ENCODE measurements around the gene IL22RA1. TPM values are rescaled to one million over a fixed set of nuclear protein-coding genes. Genes with fewer than 3 reads are reported as not detected.
A peak's percentile ranks its signal among the peaks of the same experiment; 100 is the strongest.

Gene IL22RA1
- total and polyA plus RNA-seq, 7 experiments from 2014 or later = not detected

DNA sequence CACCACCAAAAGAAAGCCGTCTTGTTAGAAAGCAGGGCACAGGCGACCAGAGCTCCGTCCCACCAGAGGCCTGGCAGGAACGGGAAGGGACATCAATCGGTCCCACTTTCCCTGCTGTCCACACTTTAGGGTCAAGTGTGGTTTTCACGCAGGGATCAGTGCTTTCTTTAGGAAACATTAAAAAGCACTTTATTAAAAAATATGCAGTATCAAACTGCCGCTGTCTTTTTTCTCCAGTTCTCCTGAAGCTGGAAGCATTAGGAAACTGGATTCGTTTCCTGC, 43.7 kb upstream of the IL22RA1 start:
- no peaks in the 10 kb centered on the region for H3K9me3 ChIP-seq (ENCODE audit: control insufficient read depth in 2 of 3, low read length in 3 of 3)
- ChIA-PET POLR2A (no interaction called here), CTCF (interaction anchor here (2.8 kb wide), 1 partner anchor 205 kb away, joined by 14 read pairs; no protein-coding TSS in a partner anchor)
- Mint-ChIP-seq H3K27ac (peak overlapping the region in 7 of 9 donors; percentile 33 to 74 (median 63)), H3K4me3 (peak overlapping the region; percentile 78 to 86 (median 84)), H3K36me3 (peaks cover 0 to 5% (median 0%) of the 10 kb centered on the region in 5 donors), H3K9me3 (peaks cover 0 to 3% (median 0%) of the 10 kb centered on the region in 11 donors), H3K4me1 (peaks cover 16 to 34% (median 32%) of the 10 kb centered on the region in 7 donors), H3K27me3 (peaks cover 0 to 13% (median 0%) of the 10 kb centered on the region in 5 donors)
- intact Hi-C loops (cut with micrococcal nuclease) = loop anchor here (5.0 kb wide), 1 partner anchor 34 kb away; no protein-coding TSS in a partner anchor
- H3K4me1 ChIP-seq (ENCODE audit: control insufficient read depth in 2 of 2, insufficient read depth in 2 of 2, low read length in 2 of 2) = peaks cover 16 to 27% of the 10 kb centered on the region in 2 donors
- H3K36me3 ChIP-seq (ENCODE audit: control insufficient read depth in 2 of 3, insufficient read depth in 3 of 3, low read length in 3 of 3) = no peaks in the 10 kb centered on the region
- H3K4me3 ChIP-seq (ENCODE audit: low read length) = peak overlapping the region; percentile 73
- DNase-seq (no peak), ATAC-seq (no peak)
- no peaks in the 10 kb centered on the region for H3K27me3 ChIP-seq (ENCODE audit: control insufficient read depth in 2 of 2, insufficient read depth in 2 of 2, low read length in 2 of 2)
- peak overlapping the region; percentile 65 for H3K27ac ChIP-seq (ENCODE audit: low read depth, low read length)

DNA sequence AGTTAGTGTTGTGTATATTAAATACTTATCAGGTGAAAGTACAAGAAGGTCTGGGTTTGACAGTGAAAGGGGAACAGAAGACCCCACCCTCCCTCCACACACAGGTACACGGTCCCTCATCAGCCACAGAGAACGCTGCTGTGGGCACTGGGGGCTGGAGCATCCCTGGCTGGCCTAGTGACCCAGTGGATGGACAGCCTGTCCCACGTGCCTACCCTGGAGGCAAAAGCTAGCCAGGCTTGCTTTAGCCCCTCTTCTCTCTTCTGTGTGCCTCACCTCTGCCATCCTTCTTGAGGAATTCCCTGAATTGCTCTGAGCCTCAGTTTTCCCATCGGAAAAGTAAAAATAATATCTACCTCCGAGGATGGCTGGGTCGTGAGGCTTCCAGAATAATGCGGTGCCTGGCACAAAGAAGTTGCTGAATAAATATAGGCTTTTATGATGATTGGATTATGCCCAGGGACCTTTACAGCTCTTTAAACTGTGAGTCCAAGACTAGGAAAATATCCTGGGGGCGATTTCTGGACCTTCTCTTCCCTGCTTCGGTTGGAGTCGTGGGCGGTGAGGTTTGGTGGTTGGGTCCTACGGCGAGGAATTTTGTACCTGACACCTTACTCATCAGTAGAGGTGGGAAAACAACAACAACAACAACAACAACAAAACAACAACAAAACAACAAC, 43.2 kb upstream of the IL22RA1 start:
- CTCF ChIA-PET = interaction anchor here (1.7 to 2.8 kb wide), 2 partner anchors 13 to 205 kb away, joined by 8 to 14 read pairs; no protein-coding TSS in a partner anchor
- H3K9me3 Mint-ChIP-seq = peaks cover 0 to under 1% (median 0%) of the 10 kb centered on the region in 11 donors
- H3K27ac ChIP-seq (ENCODE audit: low read depth, low read length) = no peak overlapping the region
- H3K36me3 ChIP-seq (ENCODE audit: control insufficient read depth in 2 of 3, insufficient read depth in 3 of 3, low read length in 3 of 3) = no peaks in the 10 kb centered on the region
- peak overlapping the region; percentile 73 for H3K4me3 ChIP-seq (ENCODE audit: low read length)
- intact Hi-C loops (cut with micrococcal nuclease) = loop anchor here (5.0 kb wide), 1 partner anchor 34 kb away; no protein-coding TSS in a partner anchor
- H3K4me1 ChIP-seq (ENCODE audit: control insufficient read depth in 2 of 2, insufficient read depth in 2 of 2, low read length in 2 of 2) = peaks cover 16 to 27% of the 10 kb centered on the region in 2 donors
- H3K4me1 Mint-ChIP-seq = peaks cover 16 to 30% (median 29%) of the 10 kb centered on the region in 7 donors
- no peaks in the 10 kb centered on the region for H3K9me3 ChIP-seq (ENCODE audit: control insufficient read depth in 2 of 3, low read length in 3 of 3)
- H3K36me3 Mint-ChIP-seq = peaks cover 0 to 4% (median 0%) of the 10 kb centered on the region in 5 donors
- peak overlapping the region in 8 of 9 donors; percentile 33 to 74 (median 61) for H3K27ac Mint-ChIP-seq
- peak overlapping the region; percentile 78 to 86 (median 84) for H3K4me3 Mint-ChIP-seq
- POLR2A ChIA-PET = no interaction called here
- H3K27me3 Mint-ChIP-seq = peaks cover 0 to 13% (median 4%) of the 10 kb centered on the region in 5 donors
- H3K27me3 ChIP-seq (ENCODE audit: control insufficient read depth in 2 of 2, insufficient read depth in 2 of 2, low read length in 2 of 2) = no peaks in the 10 kb centered on the region
- no peak for DNase-seq
- no peak for ATAC-seq

DNA sequence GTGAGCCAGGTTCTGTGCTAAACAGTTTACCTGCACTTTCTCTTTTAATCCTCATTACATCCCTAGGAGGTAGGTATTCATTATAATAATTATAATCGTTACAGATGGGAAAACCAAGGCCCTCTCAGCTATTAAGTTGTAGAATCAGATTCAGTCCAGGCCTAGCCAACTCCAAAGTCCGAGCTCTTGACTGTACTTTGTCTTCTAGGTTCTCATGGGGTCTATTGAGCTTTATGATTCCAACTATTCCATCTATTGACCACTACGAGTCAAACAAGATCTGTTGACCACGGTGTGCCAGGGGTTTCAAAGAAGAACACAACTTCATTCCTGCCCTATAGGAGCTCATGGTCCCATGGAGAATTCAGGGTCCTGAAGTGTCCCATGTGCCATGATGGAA, 42.1 kb upstream of the IL22RA1 start:
- peaks cover 0 to 13% (median 4%) of the 10 kb centered on the region in 5 donors for H3K27me3 Mint-ChIP-seq
- Histone ChIP-seq H3K4me3 (ENCODE audit: low read length) (no peak overlapping the region), H3K36me3 (ENCODE audit: control insufficient read depth in 2 of 3, insufficient read depth in 3 of 3, low read length in 3 of 3) (no peaks in the 10 kb centered on the region), H3K9me3 (ENCODE audit: control insufficient read depth in 2 of 3, low read length in 3 of 3) (no peaks in the 10 kb centered on the region), H3K27me3 (ENCODE audit: control insufficient read depth in 2 of 2, insufficient read depth in 2 of 2, low read length in 2 of 2) (no peaks in the 10 kb centered on the region), H3K4me1 (ENCODE audit: control insufficient read depth in 2 of 2, insufficient read depth in 2 of 2, low read length in 2 of 2) (peaks cover 15 to 24% of the 10 kb centered on the region in 2 donors), H3K27ac (ENCODE audit: low read depth, low read length) (no peak overlapping the region)
- no peaks in the 10 kb centered on the region for H3K9me3 Mint-ChIP-seq
- peak overlapping the region in 2 of 10 donors; percentile 84 to 86 for H3K4me3 Mint-ChIP-seq
- ChIA-PET POLR2A (no interaction called here), CTCF (interaction anchor here (0.7 to 2.8 kb wide), 5 partner anchors 12 to 1994 kb away, joined by 3 to 14 read pairs (median 3); no protein-coding TSS in a partner anchor)
- H3K36me3 Mint-ChIP-seq = peaks cover 0 to 5% (median 0%) of the 10 kb centered on the region in 5 donors
- DNase-seq = no peak
- intact Hi-C loops (cut with micrococcal nuclease) = loop anchor here (5.0 kb wide), 1 partner anchor 33 kb away; no protein-coding TSS in a partner anchor
- no peak overlapping the region for H3K27ac Mint-ChIP-seq
- peaks cover 16 to 24% (median 23%) of the 10 kb centered on the region in 7 donors for H3K4me1 Mint-ChIP-seq
- ATAC-seq = no peak

DNA sequence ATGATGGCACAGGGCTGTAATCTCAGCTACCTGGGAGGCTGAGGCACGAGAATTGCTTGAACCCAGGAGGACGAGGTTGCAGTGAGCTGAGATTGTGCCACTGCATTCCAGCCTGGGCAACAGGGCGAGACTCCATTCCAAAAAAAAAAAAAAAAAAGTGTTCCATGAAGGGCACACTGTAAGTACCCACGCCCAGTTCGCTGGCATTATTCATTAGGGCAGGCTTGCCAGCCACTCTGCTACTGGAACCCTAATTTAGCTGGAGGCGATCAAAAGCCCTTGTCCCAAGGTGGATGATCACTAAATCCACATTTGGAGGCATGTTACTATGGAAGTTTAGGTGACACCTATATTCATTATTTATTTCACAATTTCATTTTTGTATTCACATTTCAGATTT, 39.1 kb upstream of the IL22RA1 start:
- ATAC-seq (no peak), DNase-seq (no peak)
- ChIA-PET POLR2A (no interaction called here), CTCF (no interaction called here)
- no peaks in the 10 kb centered on the region for H3K9me3 Mint-ChIP-seq
- H3K27me3 Mint-ChIP-seq = peaks cover 0 to 6% (median 4%) of the 10 kb centered on the region in 5 donors
- Histone ChIP-seq H3K9me3 (ENCODE audit: control insufficient read depth in 2 of 3, low read length in 3 of 3) (no peaks in the 10 kb centered on the region), H3K36me3 (ENCODE audit: control insufficient read depth in 2 of 3, insufficient read depth in 3 of 3, low read length in 3 of 3) (no peaks in the 10 kb centered on the region), H3K27ac (ENCODE audit: low read depth, low read length) (no peak overlapping the region), H3K4me1 (ENCODE audit: control insufficient read depth in 2 of 2, insufficient read depth in 2 of 2, low read length in 2 of 2) (peaks cover 0 to 12% of the 10 kb centered on the region in 2 donors), H3K27me3 (ENCODE audit: control insufficient read depth in 2 of 2, insufficient read depth in 2 of 2, low read length in 2 of 2) (no peaks in the 10 kb centered on the region), H3K4me3 (ENCODE audit: low read length) (no peak overlapping the region)
- no peak overlapping the region for H3K27ac Mint-ChIP-seq
- H3K4me1 Mint-ChIP-seq = peaks cover 4 to 13% (median 5%) of the 10 kb centered on the region in 7 donors
- H3K4me3 Mint-ChIP-seq = no peak overlapping the region
- intact Hi-C loops (cut with micrococcal nuclease) = no loop called here
- H3K36me3 Mint-ChIP-seq = peaks cover 0 to 5% (median 0%) of the 10 kb centered on the region in 5 donors

DNA sequence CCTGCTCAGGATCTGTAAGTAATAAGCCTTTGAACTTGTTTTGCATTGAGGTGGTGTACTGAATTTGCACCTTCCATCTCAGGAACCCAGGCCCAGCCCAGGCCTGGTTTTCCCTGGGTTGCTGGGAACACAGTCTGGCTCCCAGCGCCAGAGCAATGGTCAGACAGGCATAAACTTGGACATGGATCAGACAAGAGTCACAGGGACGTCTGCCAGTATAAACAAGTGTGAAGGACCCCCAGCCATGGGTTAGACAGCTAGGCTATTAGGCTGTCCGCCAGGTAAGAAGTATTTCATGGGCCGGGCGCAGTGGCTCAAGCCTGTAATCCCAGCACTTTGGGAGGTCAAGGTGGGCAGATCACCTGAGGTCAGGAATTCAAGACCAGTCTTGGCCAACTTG, 38.7 kb upstream of the IL22RA1 start:
- Histone ChIP-seq H3K27me3 (ENCODE audit: control insufficient read depth in 2 of 2, insufficient read depth in 2 of 2, low read length in 2 of 2) (no peaks in the 10 kb centered on the region), H3K4me1 (ENCODE audit: control insufficient read depth in 2 of 2, insufficient read depth in 2 of 2, low read length in 2 of 2) (peaks cover 0 to 9% of the 10 kb centered on the region in 2 donors), H3K9me3 (ENCODE audit: control insufficient read depth in 2 of 3, low read length in 3 of 3) (no peaks in the 10 kb centered on the region), H3K36me3 (ENCODE audit: control insufficient read depth in 2 of 3, insufficient read depth in 3 of 3, low read length in 3 of 3) (no peaks in the 10 kb centered on the region), H3K27ac (ENCODE audit: low read depth, low read length) (no peak overlapping the region), H3K4me3 (ENCODE audit: low read length) (no peak overlapping the region)
- DNase-seq = no peak
- Mint-ChIP-seq H3K27me3 (peaks cover 0 to 6% (median 4%) of the 10 kb centered on the region in 5 donors), H3K9me3 (no peaks in the 10 kb centered on the region), H3K4me1 (peaks cover 3 to 13% (median 5%) of the 10 kb centered on the region in 7 donors), H3K36me3 (peaks cover 0 to 5% (median 0%) of the 10 kb centered on the region in 5 donors), H3K4me3 (no peak overlapping the region), H3K27ac (no peak overlapping the region)
- ATAC-seq = no peak
- intact Hi-C loops (cut with micrococcal nuclease) = no loop called here
- POLR2A ChIA-PET = no interaction called here
- CTCF ChIA-PET = no interaction called here

DNA sequence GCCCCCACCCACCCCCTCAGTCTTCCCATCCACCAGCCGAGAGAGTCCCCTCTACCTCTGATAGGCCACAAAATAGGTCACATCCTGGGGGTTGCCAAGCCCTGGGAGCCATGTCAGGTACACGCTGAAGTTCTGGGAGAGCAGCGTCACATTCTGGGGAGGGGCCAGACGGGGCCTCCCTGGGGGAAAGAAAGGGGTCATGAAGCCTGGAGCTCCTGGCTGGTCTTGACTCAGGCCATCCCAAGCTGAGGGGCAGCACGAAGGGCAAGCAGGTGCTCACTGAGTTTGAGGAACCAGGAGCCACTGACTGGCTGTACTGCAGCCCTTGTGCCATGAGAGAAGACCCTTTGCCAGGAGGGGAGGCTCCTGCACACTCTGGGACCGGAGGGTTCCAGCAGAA, 37.7 kb upstream of the IL22RA1 start:
- intact Hi-C loops (cut with micrococcal nuclease) = no loop called here
- peaks cover 0 to 7% (median 0%) of the 10 kb centered on the region in 7 donors for H3K4me1 Mint-ChIP-seq
- no peak for DNase-seq
- Histone ChIP-seq H3K36me3 (ENCODE audit: control insufficient read depth in 2 of 3, insufficient read depth in 3 of 3, low read length in 3 of 3) (no peaks in the 10 kb centered on the region), H3K9me3 (ENCODE audit: control insufficient read depth in 2 of 3, low read length in 3 of 3) (no peaks in the 10 kb centered on the region), H3K27ac (ENCODE audit: low read depth, low read length) (no peak overlapping the region), H3K4me3 (ENCODE audit: low read length) (no peak overlapping the region), H3K27me3 (ENCODE audit: control insufficient read depth in 2 of 2, insufficient read depth in 2 of 2, low read length in 2 of 2) (no peaks in the 10 kb centered on the region), H3K4me1 (ENCODE audit: control insufficient read depth in 2 of 2, insufficient read depth in 2 of 2, low read length in 2 of 2) (no peaks in the 10 kb centered on the region)
- CTCF ChIA-PET = no interaction called here
- H3K27me3 Mint-ChIP-seq = peaks cover 0 to 8% (median 0%) of the 10 kb centered on the region in 5 donors
- H3K4me3 Mint-ChIP-seq = no peak overlapping the region
- ATAC-seq = no peak
- H3K9me3 Mint-ChIP-seq = no peaks in the 10 kb centered on the region
- POLR2A ChIA-PET = interaction anchor here (0.6 kb wide), 1 partner anchor 14 kb away, joined by 4 read pairs; no protein-coding TSS in a partner anchor
- no peak overlapping the region for H3K27ac Mint-ChIP-seq
- peaks cover 0 to 5% (median 0%) of the 10 kb centered on the region in 5 donors for H3K36me3 Mint-ChIP-seq

Data from naive thymus-derived CD4-positive, alpha-beta T cell (primary cell).